Muscle of leg (tissue), 11 donors: ENCODE results near the gene KCNMA1. TPM values are rescaled to one million over a fixed set of nuclear protein-coding genes. Genes with fewer than 3 reads are reported as not detected.

ENCODE experiments used
- DNase-seq: peaks from one replicate; pipeline ENCODE4 v3.0.0; 2013
- H3K27ac ChIP-seq: one replicate; pipeline ENCODE4 v1.5.1; 2013; ENCODE audit warnings: mild to moderate bottlenecking, low read length, control low read depth
- H3K27me3 ChIP-seq: one replicate; pipeline ENCODE4 v1.6.1; 2013; ENCODE audit warnings: low read length; ENCODE audit not compliant: control insufficient read depth, insufficient read depth
- H3K36me3 ChIP-seq: one replicate; pipeline ENCODE4 v1.6.1; 2013; ENCODE audit warnings: low read length; ENCODE audit not compliant: control insufficient read depth, insufficient read depth
- H3K4me1 ChIP-seq: one replicate; pipeline ENCODE4 v1.6.1; 2013; ENCODE audit warnings: low read length; ENCODE audit not compliant: control insufficient read depth, insufficient read depth
- H3K4me3 ChIP-seq: one replicate; pipeline ENCODE4 v1.5.1; 2013; ENCODE audit warnings: low read length, control low read depth
- H3K9me3 ChIP-seq: replicated peaks from 2 replicates; pipeline ENCODE4 v1.6.1; 2013; ENCODE audit warnings: low read depth, low read length; ENCODE audit not compliant: control insufficient read depth
- WGBS: methylation state at CpG from one replicate; pipeline ENCODE4 v1.1.5; 2013; ENCODE audit warnings: missing lambda C conversion rate; ENCODE audit not compliant: insufficient coverage; 5-methylcytosine and 5-hydroxymethylcytosine counted together
- polyA plus RNA-seq, 8 donors: library from polyadenylated mRNA; unstranded; fragments of 120-200 nt; gene quantifications; one replicate each; pipeline versions ENCODE4 v1.2.1 to v1.2.3, GENCODE V29; 2013; ENCODE audit warnings: inconsistent platforms in 1 of 8, low replicate concordance in 1 of 8; ENCODE audit not compliant: insufficient read length in 8 of 8, insufficient read depth in 1 of 8
- total RNA-seq: library from RNA; stranded (reverse); fragments of 120-200 nt; gene quantifications from one replicate; pipeline ENCODE4 v1.2.4, GENCODE V29; 2013

The KCNMA1 gene
- total and polyA plus RNA-seq, 9 donors = 12.7 to 23.3 (median 18.2) TPM

GRCh38 chr10:76928565-76928964, 709.0 kb downstream of the KCNMA1 start:
- Histone ChIP-seq H3K4me1 (no peaks in the 10 kb centered on the region), H3K27me3 (no peaks in the 10 kb centered on the region), H3K4me3 (no peak overlapping the region), H3K36me3 (no peaks in the 10 kb centered on the region), H3K27ac (no peak overlapping the region), H3K9me3 (no peaks in the 10 kb centered on the region)
- DNase-seq = no peak
- 96% methylated on average over 4 of the region's 7 CpGs for WGBS

GRCh38 chr10:76925636-76926405, 711.8 kb downstream of the KCNMA1 start:
- Histone ChIP-seq H3K27me3 (no peaks in the 10 kb centered on the region), H3K4me3 (no peak overlapping the region), H3K36me3 (no peaks in the 10 kb centered on the region), H3K4me1 (peaks cover 7% of the 10 kb centered on the region), H3K27ac (no peak overlapping the region), H3K9me3 (no peaks in the 10 kb centered on the region)
- DNase-seq = no peak
- 71% methylated on average over 1 of the region's 6 CpGs for WGBS

DNA sequence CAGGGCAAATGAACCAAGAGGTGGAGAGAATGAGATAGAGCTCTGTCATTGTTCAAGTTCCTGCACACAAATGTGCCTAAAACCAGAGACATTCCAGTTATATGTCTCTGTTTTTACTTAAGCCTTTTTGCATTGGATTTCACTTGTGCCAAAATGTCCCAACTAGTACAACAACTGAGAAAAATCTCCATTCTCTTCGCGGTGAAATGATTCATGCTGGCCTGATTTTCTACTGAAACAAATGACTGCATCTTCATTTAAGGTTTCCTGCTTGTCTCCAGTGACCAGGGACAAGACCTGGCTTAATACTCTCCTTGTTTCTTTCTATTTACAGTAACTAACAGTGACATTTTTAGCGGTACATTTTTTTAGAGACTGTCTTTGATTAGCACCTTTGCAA, 714.9 kb downstream of the KCNMA1 start:
- H3K27ac ChIP-seq = no peak overlapping the region
- 50% methylated on average over 1 of the region's 3 CpGs for WGBS
- no peaks in the 10 kb centered on the region for H3K36me3 ChIP-seq
- DNase-seq = peak; percentile 60
- no peaks in the 10 kb centered on the region for H3K9me3 ChIP-seq
- H3K4me1 ChIP-seq = peaks cover 7% of the 10 kb centered on the region
- H3K27me3 ChIP-seq = no peaks in the 10 kb centered on the region
- H3K4me3 ChIP-seq = no peak overlapping the region

DNA sequence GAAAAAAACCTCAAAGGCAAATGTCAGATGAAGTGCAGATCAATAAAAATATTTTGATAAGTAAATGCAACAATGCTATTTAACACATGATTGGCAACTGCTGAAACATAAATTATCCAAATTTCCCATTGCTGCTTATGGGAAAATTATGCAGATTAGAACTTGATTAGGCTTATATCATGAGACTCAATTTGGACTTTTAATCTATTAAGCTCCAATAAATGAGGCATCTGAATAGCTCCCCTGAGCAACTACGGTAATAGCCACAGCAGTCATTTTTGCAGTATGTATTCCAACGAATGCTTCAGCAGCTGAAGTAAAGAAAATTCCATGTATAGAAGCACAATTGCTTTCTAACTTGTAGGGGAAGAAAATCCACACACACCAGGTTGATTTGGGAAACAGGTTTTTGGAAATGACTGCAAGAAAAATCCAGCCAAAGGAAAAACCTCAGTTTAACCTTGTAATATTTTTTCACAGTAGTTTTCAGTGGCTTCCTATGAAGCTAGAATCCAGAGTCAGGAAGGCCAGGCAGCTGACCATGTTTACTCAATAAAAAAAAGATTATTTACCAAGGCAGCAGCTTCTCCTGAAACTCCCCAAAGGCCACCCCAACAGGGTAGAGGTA, 716.1 kb downstream of the KCNMA1 start:
- WGBS = no CpG with 5 or more reads among the region's 2 CpGs
- peak; percentile 89 for DNase-seq
- Histone ChIP-seq H3K27me3 (no peaks in the 10 kb centered on the region), H3K36me3 (no peaks in the 10 kb centered on the region), H3K4me1 (peaks cover 7% of the 10 kb centered on the region), H3K27ac (peak overlapping the region; percentile 76), H3K4me3 (no peak overlapping the region), H3K9me3 (no peaks in the 10 kb centered on the region)

- no peaks in the 10 kb centered on the region for H3K36me3 ChIP-seq
- H3K4me1 ChIP-seq = peaks cover 7% of the 10 kb centered on the region
- no peaks in the 10 kb centered on the region for H3K9me3 ChIP-seq
- H3K4me3 ChIP-seq = no peak overlapping the region
- H3K27me3 ChIP-seq = no peaks in the 10 kb centered on the region
- DNase-seq = no peak
- 100% methylated on average over 1 of the region's 2 CpGs for WGBS
- no peak overlapping the region for H3K27ac ChIP-seq
These were observed 717.0 kb downstream of the KCNMA1 start for GRCh38 chr10:76920581-76920980.

DNA sequence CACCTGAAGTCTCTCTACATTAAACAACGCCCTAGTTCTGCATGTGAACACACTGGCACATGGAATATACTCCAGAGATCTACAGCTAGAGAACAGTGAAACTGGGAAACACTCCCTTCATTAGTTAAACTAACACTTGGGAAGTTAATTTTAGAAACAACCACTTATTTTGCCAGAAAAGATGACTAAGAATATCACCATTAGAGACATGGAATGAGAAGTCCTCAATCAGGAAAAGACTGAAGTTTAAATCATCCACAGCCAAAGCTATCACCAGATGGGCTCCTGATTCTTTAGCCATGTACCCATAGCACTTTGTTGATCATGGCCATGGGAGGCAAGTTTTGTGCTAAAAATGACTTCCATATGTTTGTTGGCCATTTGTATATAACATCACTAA, 719.5 kb downstream of the KCNMA1 start:
- DNase-seq = no peak
- WGBS = no CpG with 5 or more reads among the region's 1 CpG
- no peaks in the 10 kb centered on the region for H3K36me3 ChIP-seq
- peaks cover 7% of the 10 kb centered on the region for H3K4me1 ChIP-seq
- H3K27ac ChIP-seq = no peak overlapping the region
- no peak overlapping the region for H3K4me3 ChIP-seq
- H3K9me3 ChIP-seq = no peaks in the 10 kb centered on the region
- H3K27me3 ChIP-seq = no peaks in the 10 kb centered on the region

DNA sequence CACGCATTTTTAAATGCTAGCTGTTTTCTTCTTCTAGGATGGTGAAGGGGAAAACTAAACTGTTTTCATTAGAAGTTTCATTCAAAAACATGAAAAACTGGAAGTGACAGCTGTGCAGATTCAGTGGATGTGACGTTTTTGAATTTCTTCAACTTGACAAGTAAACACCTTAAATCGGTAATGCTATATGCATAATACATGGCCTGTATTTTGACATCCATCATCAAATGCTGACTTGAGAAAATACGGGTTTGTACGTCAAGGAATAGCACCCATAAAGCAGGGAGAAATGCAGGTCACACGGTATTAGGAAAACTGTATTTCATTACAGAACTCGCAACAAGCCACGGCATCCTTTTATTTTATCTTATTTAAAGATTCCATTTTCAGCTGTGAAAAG, 720.5 kb downstream of the KCNMA1 start:
- 100% methylated on average over 5 of the region's 8 CpGs for WGBS
- Histone ChIP-seq H3K4me3 (no peak overlapping the region), H3K27me3 (no peaks in the 10 kb centered on the region), H3K27ac (no peak overlapping the region), H3K9me3 (no peaks in the 10 kb centered on the region), H3K36me3 (no peaks in the 10 kb centered on the region), H3K4me1 (peaks cover 3% of the 10 kb centered on the region)
- no peak for DNase-seq

GRCh38 chr10:76916536-76916935, 721.1 kb downstream of the KCNMA1 start:
- 80% methylated on average over 1 of the region's 4 CpGs for WGBS
- Histone ChIP-seq H3K27ac (no peak overlapping the region), H3K27me3 (no peaks in the 10 kb centered on the region), H3K4me3 (no peak overlapping the region), H3K4me1 (no peaks in the 10 kb centered on the region), H3K9me3 (no peaks in the 10 kb centered on the region), H3K36me3 (no peaks in the 10 kb centered on the region)
- DNase-seq = no peak

DNA sequence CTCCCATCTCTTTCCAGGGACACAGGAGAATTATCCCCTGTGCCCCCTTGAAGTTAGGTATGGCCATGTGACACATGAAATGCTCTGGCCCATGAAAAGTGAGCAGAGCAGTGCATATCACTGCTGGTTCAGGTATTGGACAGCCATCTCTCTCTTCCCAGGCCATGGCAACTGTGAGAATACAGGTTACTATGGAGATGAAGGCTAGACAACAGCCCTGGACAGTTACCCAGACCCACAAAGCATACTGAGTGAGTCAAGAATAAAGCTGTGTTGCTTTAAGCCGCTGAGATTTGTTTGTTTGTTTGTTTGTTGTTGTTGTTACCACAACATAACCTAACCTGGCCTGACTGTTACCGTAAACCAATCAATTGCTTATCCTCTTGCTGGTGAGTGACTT, 722.3 kb downstream of the KCNMA1 start:
- no peaks in the 10 kb centered on the region for H3K4me1 ChIP-seq
- no peaks in the 10 kb centered on the region for H3K36me3 ChIP-seq
- WGBS = no CpG with 5 or more reads among the region's 2 CpGs
- no peak for DNase-seq
- H3K27ac ChIP-seq = no peak overlapping the region
- H3K9me3 ChIP-seq = no peaks in the 10 kb centered on the region
- H3K27me3 ChIP-seq = no peaks in the 10 kb centered on the region
- H3K4me3 ChIP-seq = no peak overlapping the region

- no peak overlapping the region for H3K4me3 ChIP-seq
- no peak for DNase-seq
- no peaks in the 10 kb centered on the region for H3K4me1 ChIP-seq
- peaks cover 2% of the 10 kb centered on the region for H3K27me3 ChIP-seq
- no peaks in the 10 kb centered on the region for H3K9me3 ChIP-seq
- no peaks in the 10 kb centered on the region for H3K36me3 ChIP-seq
- no CpG with 5 or more reads among the region's 1 CpG for WGBS
- H3K27ac ChIP-seq = no peak overlapping the region
These were observed 726.4 kb downstream of the KCNMA1 start for GRCh38 chr10:76911184-76911583.
